Measurements from ENCODE around the gene SSUH2.
"Not testable (repeated sequence)": the region's sequence is repeated elsewhere in the genome, so short reads cannot be mapped to it uniquely, and the experiment has no call there.

The SSUH2 gene

DNA sequence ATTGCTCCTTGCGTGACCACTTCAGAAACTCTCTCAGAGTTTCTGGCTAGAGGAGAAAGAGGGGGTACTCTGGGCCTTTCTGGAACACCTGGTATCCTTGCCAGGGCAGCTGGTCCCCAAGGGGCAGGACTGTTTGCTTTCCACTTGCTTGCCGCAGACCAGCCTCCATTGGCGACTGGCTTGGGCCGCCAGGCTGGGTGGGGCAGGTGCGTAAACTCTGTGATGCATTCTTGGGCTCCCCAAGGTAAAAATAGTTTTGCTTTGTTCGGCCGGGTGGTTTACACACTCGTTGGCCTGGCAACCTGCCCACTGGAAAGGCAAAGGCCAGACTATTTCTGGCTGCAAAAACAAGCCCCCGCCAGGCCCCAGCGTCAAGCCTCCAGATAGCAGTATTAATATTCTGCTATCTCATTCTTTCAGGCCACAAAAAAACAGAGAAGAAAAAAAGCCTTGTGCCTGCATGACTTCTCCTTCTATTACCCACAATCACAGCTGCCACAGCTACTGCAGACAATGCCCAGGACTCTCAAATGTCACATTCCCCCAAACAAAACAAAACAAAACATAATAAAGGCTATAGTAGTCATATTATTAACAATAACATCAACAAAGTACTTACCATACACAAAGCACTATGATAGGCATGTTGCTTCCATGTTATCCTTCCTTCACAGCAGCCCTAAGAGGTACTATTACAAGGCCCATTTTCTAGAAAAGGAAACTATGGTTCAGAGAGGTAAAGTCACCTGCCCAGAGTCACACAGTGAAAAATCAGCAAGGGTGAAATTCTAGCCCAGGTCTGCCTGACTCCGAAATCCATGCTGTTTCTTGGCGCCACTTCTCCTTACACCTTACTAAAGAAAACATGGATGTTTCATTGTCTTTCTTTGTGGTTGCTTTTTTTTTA, 14.0 kb upstream of the SSUH2 start:
- peak in 2 of 4 experiments; percentile 19 to 37 for DNase-seq

- DNase-seq = no peak
Observed at GRCh38 chr3:8657804-8658305, 13.3 kb upstream of the SSUH2 start.

- DNase-seq = no peak
Observed at GRCh38 chr3:8656240-8656639, 11.6 kb upstream of the SSUH2 start.

DNA sequence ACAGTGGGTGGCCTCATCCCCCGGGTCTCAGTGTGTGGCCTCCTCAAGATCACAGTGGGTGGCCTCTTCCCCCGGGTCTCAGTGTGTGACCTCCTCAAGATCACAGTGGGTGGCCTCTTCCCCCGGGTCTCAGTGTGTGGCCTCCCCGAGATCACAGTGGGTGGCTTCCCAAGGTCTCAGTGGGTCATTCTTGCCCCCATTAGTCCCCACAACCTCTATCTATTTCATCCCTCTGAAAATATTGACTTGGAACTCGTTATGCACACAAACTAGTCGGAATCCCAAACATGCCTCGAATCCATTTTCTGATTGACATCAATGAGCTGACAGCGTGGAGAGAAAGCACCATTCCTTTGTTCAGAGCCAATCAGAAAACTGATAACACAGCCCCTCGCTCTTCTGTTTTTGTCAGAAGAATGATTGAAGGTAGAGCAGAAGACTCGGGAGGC, 10.8 kb upstream of the SSUH2 start:
- no peak for DNase-seq

GRCh38 chr3:8654572-8655329, 10.2 kb upstream of the SSUH2 start:
- not testable (repeated sequence) for DNase-seq

GRCh38 chr3:8653800-8654408, 9.3 kb upstream of the SSUH2 start:
- DNase-seq = no peak

- DNase-seq = no peak
Observed at GRCh38 chr3:8652324-8652987, 7.9 kb upstream of the SSUH2 start.

DNA sequence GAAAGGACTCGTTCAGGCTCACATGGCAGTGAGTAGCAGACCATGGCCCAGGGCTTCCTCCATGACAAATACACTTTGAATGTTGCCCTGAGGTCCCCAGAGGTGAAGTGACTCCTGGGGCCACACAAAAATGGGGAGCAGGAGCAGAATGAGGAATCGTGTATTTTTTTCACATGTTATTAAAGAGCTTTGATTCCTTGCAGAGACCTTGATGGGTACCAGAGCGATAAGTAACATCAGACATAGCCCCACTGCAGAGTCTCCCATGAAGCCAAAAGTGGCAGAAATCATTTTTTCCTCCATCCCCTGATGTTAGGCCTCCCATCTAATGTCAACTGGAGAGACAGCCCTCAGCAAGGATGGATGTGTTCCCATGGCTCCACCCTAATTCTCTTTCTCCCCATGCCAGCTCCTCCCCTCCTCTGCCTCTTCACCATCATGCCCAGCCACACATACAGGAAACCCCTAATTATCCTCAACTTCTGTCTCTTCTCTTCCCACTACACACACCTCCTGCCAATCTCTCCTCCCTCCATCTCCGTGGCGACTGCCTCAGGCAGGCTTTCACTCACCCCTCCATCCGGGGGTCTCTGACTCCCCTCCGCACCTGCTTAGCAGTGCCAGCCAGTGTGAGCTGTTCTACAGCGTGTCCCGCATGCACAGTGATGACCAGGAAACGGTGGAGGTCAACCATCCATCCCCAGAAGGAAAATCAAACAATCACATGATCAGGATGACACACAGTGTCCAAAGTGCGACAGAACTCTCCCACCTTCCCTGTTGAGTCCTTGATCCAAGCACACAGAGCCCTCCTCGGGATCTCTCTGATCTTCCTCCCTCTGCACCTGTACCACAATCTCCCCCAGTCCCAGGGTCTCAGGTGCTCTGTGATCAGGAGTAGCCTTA, 7.1 kb upstream of the SSUH2 start:
- DNase-seq = no peak

DNA sequence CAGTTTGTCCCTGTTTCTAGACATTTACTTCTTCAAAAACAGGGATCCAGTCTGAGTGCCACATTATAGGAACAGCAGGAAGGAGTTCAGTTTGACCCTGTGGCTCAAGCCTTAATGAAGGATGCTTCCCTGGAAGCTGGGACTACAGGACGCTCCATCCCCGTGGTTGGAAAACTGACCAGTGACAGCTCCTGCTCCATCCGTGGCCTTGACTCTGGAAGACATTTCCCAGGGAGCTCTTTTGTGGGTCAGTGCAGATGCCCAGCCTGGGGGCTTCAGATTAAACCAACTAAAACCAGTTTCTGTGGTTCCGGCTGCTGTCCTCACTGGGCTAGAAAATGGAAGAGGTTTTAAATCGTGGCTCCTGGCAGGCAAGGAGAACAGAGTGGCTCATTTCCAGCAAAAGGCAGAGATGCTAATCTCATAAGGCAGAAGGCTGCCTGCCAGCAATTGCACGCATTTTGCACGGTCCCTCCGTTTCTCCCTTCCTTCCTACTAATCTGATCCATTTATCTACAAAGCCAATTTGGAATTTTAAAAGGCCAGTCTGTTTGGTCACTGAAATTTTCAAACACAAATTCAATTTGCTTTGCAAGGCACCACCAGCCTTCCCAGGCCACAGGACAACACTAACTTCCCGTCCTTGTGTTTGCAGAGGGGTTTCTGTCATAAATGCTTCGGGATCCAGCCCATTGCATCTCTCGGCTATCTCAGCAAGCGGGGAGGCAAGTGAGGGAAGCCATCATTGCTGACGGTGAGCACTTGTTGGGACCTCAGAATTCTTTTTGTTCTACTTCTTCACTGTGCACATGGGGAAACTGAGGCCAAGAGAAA, 6.2 kb upstream of the SSUH2 start:
- no peak for DNase-seq

DNA sequence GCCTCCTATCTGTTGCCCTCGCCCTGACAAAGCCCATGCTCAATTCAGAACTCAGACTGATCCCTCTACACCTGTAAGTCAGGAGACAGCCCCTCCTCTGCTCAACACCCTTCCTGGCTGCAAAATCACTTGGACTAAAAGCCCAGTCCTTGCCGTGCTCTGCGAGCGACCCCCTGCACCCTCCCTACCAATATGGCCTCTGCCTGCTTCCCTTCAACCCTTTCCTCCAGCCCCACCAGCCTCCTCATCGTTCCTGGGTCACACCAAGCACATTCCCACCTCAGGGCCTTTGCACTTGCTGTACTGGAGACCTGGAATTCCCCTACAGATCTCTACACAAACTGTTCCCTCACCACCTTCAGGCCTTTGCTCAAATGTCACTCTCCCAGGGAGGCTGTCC, 5.2 kb upstream of the SSUH2 start:
- DNase-seq = no peak

DNA sequence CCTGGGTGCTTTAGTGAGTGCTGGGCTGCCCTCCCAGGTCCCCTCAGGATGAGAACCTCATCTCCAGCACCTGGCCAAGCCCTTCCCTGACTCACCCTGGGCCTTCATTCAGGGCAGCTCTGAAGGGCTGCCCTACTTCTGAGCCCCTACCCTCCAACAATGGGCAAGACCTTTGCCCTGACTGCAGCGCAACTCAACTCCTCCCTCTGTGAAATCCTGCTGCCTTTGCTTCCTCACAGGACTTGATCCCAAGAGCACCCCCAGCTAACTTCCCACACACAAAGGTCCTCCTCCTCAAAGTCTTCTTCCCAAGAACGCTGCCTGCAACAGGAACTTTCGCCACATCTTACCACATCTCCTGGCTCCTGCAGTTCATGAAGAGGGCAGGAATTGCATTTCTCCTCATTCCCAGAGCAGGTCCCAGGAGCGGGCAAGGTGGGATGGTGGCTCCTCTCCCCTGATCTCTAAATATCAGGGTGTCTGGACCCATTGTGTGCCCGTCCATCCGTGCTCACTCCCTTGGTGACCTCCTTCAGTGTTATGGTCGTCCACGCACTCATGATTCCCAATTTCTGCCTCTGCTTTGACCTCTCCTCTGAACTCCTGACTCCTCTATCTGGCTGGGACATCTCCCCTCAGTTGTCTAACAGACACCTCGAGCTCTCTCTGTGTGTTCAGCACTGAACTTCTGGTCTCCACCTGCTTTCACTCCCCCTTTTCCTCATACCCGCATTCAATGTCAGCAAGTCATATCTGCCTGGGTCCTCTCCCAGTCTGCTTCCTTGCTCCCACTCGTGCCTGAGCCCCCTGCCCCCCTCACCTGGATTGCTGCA, 4.5 kb upstream of the SSUH2 start:
- peak; percentile 13 to 54 (median 45) for DNase-seq

- no peak for DNase-seq
Observed at GRCh38 chr3:8647137-8647985, 2.8 kb upstream of the SSUH2 start.

- DNase-seq = no peak
Observed at GRCh38 chr3:8646313-8646938, 1.8 kb upstream of the SSUH2 start.

- DNase-seq = no peak
Observed at GRCh38 chr3:8645712-8646111, 1.1 kb upstream of the SSUH2 start.

- no peak for DNase-seq
Observed at GRCh38 chr3:8643693-8644365, 769 bp downstream of the SSUH2 start.

DNA sequence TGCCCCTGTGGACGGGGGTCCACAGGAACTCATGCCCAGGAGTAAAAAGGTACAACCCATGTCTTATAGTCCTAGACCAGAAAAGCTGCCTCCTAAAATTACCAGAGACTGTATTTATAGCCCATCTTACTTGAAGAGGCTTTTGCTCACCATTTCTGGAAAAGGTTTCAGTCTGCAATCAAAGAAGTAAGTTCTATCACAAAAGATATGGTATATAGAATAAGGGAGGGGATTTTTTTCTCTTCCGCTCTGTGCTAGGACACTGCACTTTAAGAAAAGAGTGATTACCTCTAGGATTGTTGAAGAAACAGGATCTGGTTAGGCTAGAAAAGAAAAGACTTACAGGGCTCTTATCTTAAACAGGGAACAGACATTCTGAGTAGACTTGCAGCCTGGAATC, 2.6 kb downstream of the SSUH2 start:
- no peak for DNase-seq

GRCh38 chr3:8641472-8641871, 3.1 kb downstream of the SSUH2 start:
- DNase-seq = no peak

All from suppressor macrophage (primary cell).